Esophagus squamous epithelium (tissue), 5 donors: ENCODE results near the gene HHATL. TPM values are rescaled to one million over a fixed set of nuclear protein-coding genes. Genes with fewer than 3 reads are reported as not detected.

Source experiments
- DNase-seq: peaks from one replicate; lab custom pipeline; 2025; lab: John Stamatoyannopoulos, UW
- H3K27ac ChIP-seq, 4 donors: fragments of 200-600 bp; sonication (generic); one replicate each; pipeline ENCODE4 v1.5.1; 2016 to 2019; ENCODE audit warnings: mild to moderate bottlenecking in 1 of 4
- H3K27me3 ChIP-seq, 4 donors: fragments of 200-600 bp; sonication (generic); 1 replicate in 3 of 4; 2 replicates in 1 of 4; pipeline versions ENCODE4 v1.5.1 to v1.6.0; 2017 to 2021; ENCODE audit warnings: antibody characterized with exemption in 1 of 4
- H3K36me3 ChIP-seq, 3 donors: fragments of 200-600 bp; sonication (generic); one replicate each; pipeline ENCODE4 v1.5.1; 2016 to 2019
- H3K4me1 ChIP-seq, 3 donors: fragments of 200-600 bp; sonication (generic); one replicate each; pipeline ENCODE4 v1.5.1; 2017 to 2019
- H3K4me3 ChIP-seq, 4 donors: fragments of 200-600 bp; sonication (generic); 1 replicate in 3 of 4; 2 replicates in 1 of 4; pipeline ENCODE4 v1.5.1; 2016 to 2019; ENCODE audit warnings: mild to moderate bottlenecking in 2 of 4, moderate library complexity in 1 of 4
- H3K9me3 ChIP-seq, 3 donors: fragments of 200-600 bp; sonication (generic); one replicate each; pipeline ENCODE4 v1.5.1; 2016 to 2019
- CTCF ChIP-seq, 6 experiments: fragments of 450-650 bp in 4 of 6; fragments of 200-600 bp in 2 of 6; sonication (generic) in 2 of 6; IDR thresholded peaks; one replicate each; pipeline ENCODE4 v1.5.1; 2016 to 2019; ENCODE audit warnings: antibody characterized with exemption in 6 of 6, mild to moderate bottlenecking in 4 of 6, moderate library complexity in 4 of 6
- POLR2A ChIP-seq, 4 donors: fragments of 450-650 bp; IDR thresholded peaks; one replicate each; pipeline ENCODE4 v1.6.1; 2017; ENCODE audit warnings: antibody characterized with exemption in 4 of 4, mild to moderate bottlenecking in 4 of 4, moderate library complexity in 3 of 4
- WGBS, 2 donors: methylation state at CpG; one replicate each; pipeline ENCODE4 v1.1.5; 2018; 5-methylcytosine and 5-hydroxymethylcytosine counted together
- intact Hi-C: fragments of 100-400 bp; cut with DNase I; formaldehyde crosslinking; loops from one replicate; pipeline ENCODE4 v1.15.0; 2022
- total RNA-seq, 4 donors: library from RNA; depleted of rRNA; stranded (reverse); fragments of >200 nt; gene quantifications; one replicate each; pipeline ENCODE4 v1.1.0, GENCODE V29; 2016
- donor health status: DM: yes; HTN: yes; CAD: no.

The HHATL gene
- total RNA-seq, 4 donors from 2014 or later, result not detected

- WGBS, 2 donors, result 80 to 92% methylated on average over 4 of the region's 4 CpGs
- no peak for DNase-seq
- Histone ChIP-seq H3K27me3 (no peaks in the 10 kb centered on the region), H3K9me3 (no peaks in the 10 kb centered on the region), H3K4me3 (no peak overlapping the region), H3K36me3 (no peaks in the 10 kb centered on the region), H3K4me1 (no peaks in the 10 kb centered on the region), H3K27ac (no peak overlapping the region)
- intact Hi-C loops, result no loop called here
- TF ChIP-seq POLR2A (IDR thresholded peaks at IDR 0.05) (no peak), CTCF (IDR thresholded peaks at IDR 0.05) (no peak)
Measured at GRCh38 chr3:42714171-42714852, 11.7 kb upstream of the HHATL start.

GRCh38 chr3:42713747-42714146 is 11.1 kb upstream of the HHATL start:
- TF ChIP-seq CTCF (IDR thresholded peaks at IDR 0.05), result no peak
- TF ChIP-seq POLR2A (IDR thresholded peaks at IDR 0.05), result no peak
- no peak overlapping the region for H3K4me3 ChIP-seq
- no peaks in the 10 kb centered on the region for H3K36me3 ChIP-seq
- 92 to 100% methylated on average over 2 of the region's 2 CpGs for WGBS, 2 donors
- no peak overlapping the region for H3K27ac ChIP-seq
- H3K9me3 ChIP-seq, result no peaks in the 10 kb centered on the region
- no peaks in the 10 kb centered on the region for H3K4me1 ChIP-seq
- no peak for DNase-seq
- intact Hi-C loops, result no loop called here
- no peaks in the 10 kb centered on the region for H3K27me3 ChIP-seq

- 33 to 81% methylated on average over 1 to 3 of the region's 5 CpGs for WGBS, 2 donors
- no peak for DNase-seq
- no peaks in the 10 kb centered on the region for H3K9me3 ChIP-seq
- intact Hi-C loops, result no loop called here
- H3K27ac ChIP-seq, result no peak overlapping the region
- no peak overlapping the region for H3K4me3 ChIP-seq
- H3K36me3 ChIP-seq, result no peaks in the 10 kb centered on the region
- TF ChIP-seq CTCF (IDR thresholded peaks at IDR 0.05) (no peak), POLR2A (IDR thresholded peaks at IDR 0.05) (no peak)
- no peaks in the 10 kb centered on the region for H3K4me1 ChIP-seq
- H3K27me3 ChIP-seq, result no peaks in the 10 kb centered on the region
Measured at GRCh38 chr3:42712688-42713372, 10.2 kb upstream of the HHATL start.

- Histone ChIP-seq H3K9me3 (no peaks in the 10 kb centered on the region), H3K27ac (no peak overlapping the region), H3K4me1 (no peaks in the 10 kb centered on the region), H3K27me3 (no peaks in the 10 kb centered on the region), H3K36me3 (no peaks in the 10 kb centered on the region), H3K4me3 (no peak overlapping the region)
- no peak for DNase-seq
- TF ChIP-seq POLR2A (IDR thresholded peaks at IDR 0.05) (no peak), CTCF (IDR thresholded peaks at IDR 0.05) (no peak)
- intact Hi-C loops, result no loop called here
- 93 to 95% methylated on average over 3 to 4 of the region's 4 CpGs for WGBS, 2 donors
Measured at GRCh38 chr3:42712344-42712648, 9.7 kb upstream of the HHATL start.

GRCh38 chr3:42711491-42712343 is 9.1 kb upstream of the HHATL start:
- no peak overlapping the region for H3K27ac ChIP-seq
- WGBS, 2 donors, result 42 to 55% methylated on average over 3 to 5 of the region's 6 CpGs
- DNase-seq, result no peak
- intact Hi-C loops, result no loop called here
- H3K4me3 ChIP-seq, result no peak overlapping the region
- H3K36me3 ChIP-seq, result no peaks in the 10 kb centered on the region
- no peaks in the 10 kb centered on the region for H3K9me3 ChIP-seq
- TF ChIP-seq POLR2A (IDR thresholded peaks at IDR 0.05) (no peak), CTCF (IDR thresholded peaks at IDR 0.05) (no peak)
- H3K4me1 ChIP-seq, result no peaks in the 10 kb centered on the region
- H3K27me3 ChIP-seq, result no peaks in the 10 kb centered on the region
